ENCODE results near the gene HS6ST2. TPM values are rescaled to one million over a fixed set of nuclear protein-coding genes. Genes with fewer than 3 reads are reported as not detected.

The HS6ST2 gene
- total and polyA plus RNA-seq, 2 donors from 2014 or later, result 2.0 to 11.9 TPM

- Histone ChIP-seq H3K27me3 (ENCODE audit: control insufficient read depth, insufficient read depth, low read length) (peaks cover 5% of the 10 kb centered on the region), H3K4me3 (ENCODE audit: low read length in 3 of 3) (no peak overlapping the region), H3K9ac (ENCODE audit: low read length in 3 of 3) (no peak overlapping the region), H3K4me1 (ENCODE audit: control insufficient read depth in 2 of 3, insufficient read depth in 2 of 3, low read depth in 1 of 3, low read length in 3 of 3) (no peaks in the 10 kb centered on the region), H3K27ac (ENCODE audit: low read depth in 2 of 2, low read length in 2 of 2) (no peak overlapping the region), H3K36me3 (ENCODE audit: control insufficient read depth in 2 of 3, insufficient read depth in 3 of 3, low read length in 3 of 3) (no peaks in the 10 kb centered on the region), H3K9me3 (ENCODE audit: control insufficient read depth in 2 of 3, insufficient read depth in 1 of 3, low read length in 3 of 3) (no peaks in the 10 kb centered on the region)
- DNase-seq (no peak), FAIRE-seq (no peak)
- TF ChIP-seq, protein P1, sequence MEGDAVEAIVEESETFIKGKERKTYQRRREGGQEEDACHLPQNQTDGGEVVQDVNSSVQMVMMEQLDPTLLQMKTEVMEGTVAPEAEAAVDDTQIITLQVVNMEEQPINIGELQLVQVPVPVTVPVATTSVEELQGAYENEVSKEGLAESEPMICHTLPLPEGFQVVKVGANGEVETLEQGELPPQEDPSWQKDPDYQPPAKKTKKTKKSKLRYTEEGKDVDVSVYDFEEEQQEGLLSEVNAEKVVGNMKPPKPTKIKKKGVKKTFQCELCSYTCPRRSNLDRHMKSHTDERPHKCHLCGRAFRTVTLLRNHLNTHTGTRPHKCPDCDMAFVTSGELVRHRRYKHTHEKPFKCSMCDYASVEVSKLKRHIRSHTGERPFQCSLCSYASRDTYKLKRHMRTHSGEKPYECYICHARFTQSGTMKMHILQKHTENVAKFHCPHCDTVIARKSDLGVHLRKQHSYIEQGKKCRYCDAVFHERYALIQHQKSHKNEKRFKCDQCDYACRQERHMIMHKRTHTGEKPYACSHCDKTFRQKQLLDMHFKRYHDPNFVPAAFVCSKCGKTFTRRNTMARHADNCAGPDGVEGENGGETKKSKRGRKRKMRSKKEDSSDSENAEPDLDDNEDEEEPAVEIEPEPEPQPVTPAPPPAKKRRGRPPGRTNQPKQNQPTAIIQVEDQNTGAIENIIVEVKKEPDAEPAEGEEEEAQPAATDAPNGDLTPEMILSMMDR (IDR thresholded peaks at IDR 0.05; ENCODE audit: borderline replicate concordance, extremely low read depth, insufficient read depth), result no peak
- intact Hi-C loops (cut with DNase I), result no loop called here
These were observed 125.1 kb downstream of the HS6ST2 start for GRCh38 chrX:132833373-132833772.

GRCh38 chrX:132831336-132831973 lies 127.0 kb downstream of the HS6ST2 start:
- no peak overlapping the region for H3K9ac ChIP-seq (ENCODE audit: low read length in 3 of 3)
- H3K36me3 ChIP-seq (ENCODE audit: control insufficient read depth in 2 of 3, insufficient read depth in 3 of 3, low read length in 3 of 3), result no peaks in the 10 kb centered on the region
- H3K4me3 ChIP-seq (ENCODE audit: low read length in 3 of 3), result no peak overlapping the region
- FAIRE-seq, result no peak
- H3K9me3 ChIP-seq (ENCODE audit: control insufficient read depth in 2 of 3, insufficient read depth in 1 of 3, low read length in 3 of 3), result no peaks in the 10 kb centered on the region
- no peaks in the 10 kb centered on the region for H3K4me1 ChIP-seq (ENCODE audit: control insufficient read depth in 2 of 3, insufficient read depth in 2 of 3, low read depth in 1 of 3, low read length in 3 of 3)
- peak in 2 of 5 donors; percentile 45 to 70 for DNase-seq
- TF ChIP-seq, protein P1 (IDR thresholded peaks at IDR 0.05; ENCODE audit: borderline replicate concordance, extremely low read depth, insufficient read depth), result no peak
- no peak overlapping the region for H3K27ac ChIP-seq (ENCODE audit: low read depth in 2 of 2, low read length in 2 of 2)
- peaks cover 3% of the 10 kb centered on the region for H3K27me3 ChIP-seq (ENCODE audit: control insufficient read depth, insufficient read depth, low read length)
- intact Hi-C loops (cut with DNase I), result no loop called here

GRCh38 chrX:132822634-132823012 lies 135.8 kb downstream of the HS6ST2 start:
- intact Hi-C loops (cut with DNase I), result no loop called here

More at GRCh38 chrX:132822634-132823012, 135.8 kb downstream of the HS6ST2 start:
- no peak overlapping the region for H3K9ac ChIP-seq (ENCODE audit: low read length in 3 of 3)
- DNase-seq, result peak in 1 of 5 donors; percentile 46
- TF ChIP-seq, protein P1 (IDR thresholded peaks at IDR 0.05; ENCODE audit: borderline replicate concordance, extremely low read depth, insufficient read depth), result no peak
- H3K36me3 ChIP-seq (ENCODE audit: control insufficient read depth in 2 of 3, insufficient read depth in 3 of 3, low read length in 3 of 3), result no peaks in the 10 kb centered on the region
- H3K9me3 ChIP-seq (ENCODE audit: control insufficient read depth in 2 of 3, insufficient read depth in 1 of 3, low read length in 3 of 3), result no peaks in the 10 kb centered on the region
- H3K27ac ChIP-seq (ENCODE audit: low read depth in 2 of 2, low read length in 2 of 2), result no peak overlapping the region
- H3K4me1 ChIP-seq (ENCODE audit: control insufficient read depth in 2 of 3, insufficient read depth in 2 of 3, low read depth in 1 of 3, low read length in 3 of 3), result peaks cover 0 to 2% (median 0%) of the 10 kb centered on the region in 3 donors
- no peak for FAIRE-seq
- H3K27me3 ChIP-seq (ENCODE audit: control insufficient read depth, insufficient read depth, low read length), result peaks cover 2% of the 10 kb centered on the region
- no peak overlapping the region for H3K4me3 ChIP-seq (ENCODE audit: low read length in 3 of 3)
